Cardiac fibroblast (primary cell): ENCODE data around the gene SUV39H2.

Source experiments
- DNase-seq, 2 donors: peaks; one replicate each; pipeline versions ENCODE4 v3.0.0 to v3.0.0-alpha.2; 2010; ENCODE audit warnings: low read depth in 2 of 2
- H3K4me3 ChIP-seq, 2 donors: replicated peaks in 1 of 2; 1 replicate in 1 of 2; 2 replicates in 1 of 2; pipeline ENCODE4 v1.5.1; 2011; ENCODE audit warnings: low read depth in 2 of 2, low read length in 2 of 2, mild to moderate bottlenecking in 2 of 2, moderate library complexity in 1 of 2
- TF ChIP-seq, protein P1 (sequence below): IDR thresholded peaks from one replicate; pipeline ENCODE4 v1.5.1; 2011; ENCODE audit warnings: low read depth, mild to moderate bottlenecking, low read length, inconsistent platforms

Gene SUV39H2

DNA sequence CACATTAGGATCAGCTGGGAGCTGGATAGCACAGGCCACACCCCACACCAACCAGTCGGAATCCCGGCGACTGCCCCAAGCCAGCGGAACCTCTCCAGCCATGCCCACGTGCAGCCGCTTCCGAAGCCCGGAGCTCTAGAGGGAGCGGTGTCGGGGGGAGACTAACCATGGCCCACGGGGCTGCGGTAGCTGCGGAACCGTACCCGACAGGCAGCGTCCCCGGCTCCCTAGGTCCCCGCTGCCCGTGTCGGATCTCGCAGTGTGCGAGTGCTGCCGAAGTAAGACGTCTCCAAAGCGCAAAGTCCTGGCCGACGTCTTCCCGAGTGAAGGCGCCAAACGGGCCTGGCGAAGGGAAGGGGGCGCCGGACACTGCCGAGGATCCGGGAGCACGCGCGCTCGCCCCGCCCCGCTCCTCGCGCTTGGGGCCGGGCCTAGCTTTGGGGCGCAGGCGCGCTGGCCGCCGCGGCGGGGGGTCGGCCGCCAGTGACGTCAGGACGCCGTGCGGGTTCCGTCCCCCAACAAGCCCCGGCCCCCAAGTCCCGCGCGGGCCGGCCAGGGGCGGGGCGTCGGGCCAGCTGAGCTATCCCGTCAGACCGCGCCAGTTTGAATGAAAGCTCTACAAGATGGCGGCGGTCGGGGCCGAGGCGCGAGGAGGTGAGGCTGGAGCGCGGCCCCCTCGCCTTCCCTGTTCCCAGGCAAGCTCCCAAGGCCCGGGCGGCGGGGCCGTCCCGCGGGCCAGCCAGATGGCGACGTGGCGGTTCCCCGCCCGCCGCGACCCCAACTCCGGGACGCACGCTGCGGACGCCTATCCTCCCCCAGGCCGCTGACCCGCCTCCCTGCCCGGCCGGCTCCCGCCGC is at the start of gene SUV39H2:
Gene SUV39H2 (plus strand): TSS at position 601 of the 858 bp plus-strand sequence. CDS start 23 bp downstream, at position 624.
- H3K4me3 ChIP-seq = peak within 1 kb of the TSS; percentile 97 to 99
- TF ChIP-seq, protein P1, sequence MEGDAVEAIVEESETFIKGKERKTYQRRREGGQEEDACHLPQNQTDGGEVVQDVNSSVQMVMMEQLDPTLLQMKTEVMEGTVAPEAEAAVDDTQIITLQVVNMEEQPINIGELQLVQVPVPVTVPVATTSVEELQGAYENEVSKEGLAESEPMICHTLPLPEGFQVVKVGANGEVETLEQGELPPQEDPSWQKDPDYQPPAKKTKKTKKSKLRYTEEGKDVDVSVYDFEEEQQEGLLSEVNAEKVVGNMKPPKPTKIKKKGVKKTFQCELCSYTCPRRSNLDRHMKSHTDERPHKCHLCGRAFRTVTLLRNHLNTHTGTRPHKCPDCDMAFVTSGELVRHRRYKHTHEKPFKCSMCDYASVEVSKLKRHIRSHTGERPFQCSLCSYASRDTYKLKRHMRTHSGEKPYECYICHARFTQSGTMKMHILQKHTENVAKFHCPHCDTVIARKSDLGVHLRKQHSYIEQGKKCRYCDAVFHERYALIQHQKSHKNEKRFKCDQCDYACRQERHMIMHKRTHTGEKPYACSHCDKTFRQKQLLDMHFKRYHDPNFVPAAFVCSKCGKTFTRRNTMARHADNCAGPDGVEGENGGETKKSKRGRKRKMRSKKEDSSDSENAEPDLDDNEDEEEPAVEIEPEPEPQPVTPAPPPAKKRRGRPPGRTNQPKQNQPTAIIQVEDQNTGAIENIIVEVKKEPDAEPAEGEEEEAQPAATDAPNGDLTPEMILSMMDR = no peak
- peak; percentile 94 to 97 for DNase-seq

DNA sequence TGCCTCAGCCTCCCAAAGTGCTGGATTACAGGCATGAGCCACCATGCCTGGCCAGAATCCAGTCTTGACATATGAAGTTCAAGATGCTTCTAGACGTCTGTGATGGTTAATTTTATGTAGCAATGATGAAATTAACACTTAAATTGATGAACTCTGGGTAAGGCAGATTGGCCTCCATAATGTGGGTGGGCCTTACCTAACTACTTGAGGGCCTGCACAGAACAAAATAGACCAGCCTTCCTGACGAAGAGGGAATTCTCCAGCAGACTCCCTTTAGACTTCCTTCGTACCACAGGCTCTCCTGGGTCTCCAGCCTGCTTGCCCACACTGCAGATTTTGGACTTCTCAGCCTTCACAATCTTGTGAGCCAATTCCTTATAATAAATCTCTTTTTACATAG is 45.6 kb upstream of the SUV39H2 start:
- TF ChIP-seq, protein P1 = no peak

GRCh38 chr10:14836208-14836607 is 42.5 kb upstream of the SUV39H2 start:
- H3K4me3 ChIP-seq = no peak overlapping the region
- DNase-seq = peak in 1 of 2 donors; percentile 2
- TF ChIP-seq, protein P1 = no peak

More for the DNA sequence above, 45.6 kb upstream of the SUV39H2 start:
- H3K4me3 ChIP-seq = no peak overlapping the region
- no peak for DNase-seq

DNA sequence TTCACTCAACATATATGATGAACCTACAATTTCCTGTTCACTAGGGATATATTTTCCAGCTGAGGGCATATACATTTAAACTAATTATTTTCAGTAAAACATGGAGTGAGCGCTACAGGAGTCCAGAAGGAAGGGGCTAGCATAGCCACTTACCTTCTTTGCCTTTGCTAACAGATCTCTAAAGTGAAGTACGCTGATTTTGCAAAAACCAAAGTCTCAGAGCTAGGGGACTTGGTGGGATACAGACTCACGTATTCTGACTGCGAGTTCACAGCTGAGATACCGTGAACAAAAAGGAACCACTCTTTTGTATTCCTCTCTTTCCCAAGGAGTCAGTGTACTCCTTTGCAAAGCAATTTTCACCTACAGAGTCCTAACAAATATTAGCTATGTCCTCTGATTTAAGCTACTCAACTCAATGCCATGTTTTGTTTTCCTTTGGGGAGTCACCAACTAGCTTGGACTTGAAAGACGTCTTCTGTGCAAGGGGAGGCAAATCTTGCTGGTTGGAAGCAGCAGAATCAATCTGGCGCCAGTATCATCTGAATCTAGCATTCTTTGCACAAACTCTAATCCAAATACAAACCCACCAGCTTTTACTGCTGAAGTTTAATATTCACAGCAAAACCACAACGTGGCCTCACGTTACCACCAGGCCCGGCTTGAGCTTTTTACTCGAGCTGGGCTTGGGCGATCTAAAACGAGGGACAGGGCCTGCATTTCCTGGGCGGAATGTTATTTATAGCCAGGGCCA is 41.5 kb upstream of the SUV39H2 start:
- TF ChIP-seq, protein P1 = no peak
- DNase-seq = no peak
- peak overlapping the region; percentile 74 to 99 for H3K4me3 ChIP-seq

GRCh38 chr10:14837757-14838581 is 40.7 kb upstream of the SUV39H2 start, which contains the start of the genes CDNF, HSPA14 and MSANTD7:
TSS of gene CDNF (minus strand) at chr10:14838037. CDS start at chr10:14837946, 91 bp downstream.
TSS of gene HSPA14 (plus strand) at chr10:14838306. CDS start at chr10:14838403, 97 bp downstream.
TSS of gene MSANTD7 (plus strand) at chr10:14838306. CDS start at chr10:14842285, 3,979 bp downstream.
- peak within 1 kb of the TSS; percentile 99 to 100 for H3K4me3 ChIP-seq
- TF ChIP-seq, protein P1 = no peak
- DNase-seq = peak; percentile 99 to 100
